Fibroblast of the aortic adventitia (primary cell): Measurements from ENCODE around the gene NKX2-2. TPM values are rescaled to one million over a fixed set of nuclear protein-coding genes. Genes with fewer than 3 reads are reported as not detected.

ENCODE experiments used
- DNase-seq: peaks from one replicate; pipeline ENCODE4 v3.0.0-alpha.2; 2010; ENCODE audit warnings: low read depth
- H3K4me3 ChIP-seq: 2 replicates; pipeline ENCODE4 v1.5.1; 2011; ENCODE audit warnings: low read depth, mild to moderate bottlenecking, control low read depth, low read length, moderate library complexity
- total RNA-seq: library from RNA; depleted of rRNA; stranded (reverse); fragments of >200 nt; gene quantifications from 2 replicates; pipeline ENCODE4 v1.2.3, GENCODE V29; 2012; ENCODE audit warnings: low replicate concordance
- TF ChIP-seq, protein P1 (sequence below): IDR thresholded peaks from 2 replicates; pipeline ENCODE4 v1.5.1; 2011; ENCODE audit warnings: mild to moderate bottlenecking, low read length, control low read depth, inconsistent platforms; ENCODE audit not compliant: insufficient read depth

Gene NKX2-2
- total RNA-seq, 1 donor = not detected

DNA sequence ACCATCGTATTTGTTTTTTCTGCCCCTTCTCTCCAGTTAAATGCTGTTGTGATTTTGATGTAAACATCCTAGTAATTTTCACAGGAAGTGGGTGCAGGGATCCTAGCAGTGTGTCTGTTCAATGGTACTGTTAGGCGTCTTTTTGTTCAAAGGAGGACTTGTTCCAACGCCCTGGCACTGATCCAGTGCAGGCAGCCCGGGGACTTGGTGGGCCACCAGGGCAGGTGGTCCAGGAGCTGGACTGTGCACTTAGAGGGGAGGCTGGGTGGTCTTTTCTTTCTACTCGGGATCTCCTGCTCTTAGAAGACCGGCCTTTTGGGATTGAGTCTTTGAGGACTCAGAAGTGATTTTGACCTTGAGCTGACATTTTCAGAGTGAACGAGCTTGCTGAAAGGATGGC is 41.1 kb upstream of the NKX2-2 start:
- DNase-seq = no peak
- TF ChIP-seq, protein P1, sequence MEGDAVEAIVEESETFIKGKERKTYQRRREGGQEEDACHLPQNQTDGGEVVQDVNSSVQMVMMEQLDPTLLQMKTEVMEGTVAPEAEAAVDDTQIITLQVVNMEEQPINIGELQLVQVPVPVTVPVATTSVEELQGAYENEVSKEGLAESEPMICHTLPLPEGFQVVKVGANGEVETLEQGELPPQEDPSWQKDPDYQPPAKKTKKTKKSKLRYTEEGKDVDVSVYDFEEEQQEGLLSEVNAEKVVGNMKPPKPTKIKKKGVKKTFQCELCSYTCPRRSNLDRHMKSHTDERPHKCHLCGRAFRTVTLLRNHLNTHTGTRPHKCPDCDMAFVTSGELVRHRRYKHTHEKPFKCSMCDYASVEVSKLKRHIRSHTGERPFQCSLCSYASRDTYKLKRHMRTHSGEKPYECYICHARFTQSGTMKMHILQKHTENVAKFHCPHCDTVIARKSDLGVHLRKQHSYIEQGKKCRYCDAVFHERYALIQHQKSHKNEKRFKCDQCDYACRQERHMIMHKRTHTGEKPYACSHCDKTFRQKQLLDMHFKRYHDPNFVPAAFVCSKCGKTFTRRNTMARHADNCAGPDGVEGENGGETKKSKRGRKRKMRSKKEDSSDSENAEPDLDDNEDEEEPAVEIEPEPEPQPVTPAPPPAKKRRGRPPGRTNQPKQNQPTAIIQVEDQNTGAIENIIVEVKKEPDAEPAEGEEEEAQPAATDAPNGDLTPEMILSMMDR = no peak
- no peak overlapping the region for H3K4me3 ChIP-seq

DNA sequence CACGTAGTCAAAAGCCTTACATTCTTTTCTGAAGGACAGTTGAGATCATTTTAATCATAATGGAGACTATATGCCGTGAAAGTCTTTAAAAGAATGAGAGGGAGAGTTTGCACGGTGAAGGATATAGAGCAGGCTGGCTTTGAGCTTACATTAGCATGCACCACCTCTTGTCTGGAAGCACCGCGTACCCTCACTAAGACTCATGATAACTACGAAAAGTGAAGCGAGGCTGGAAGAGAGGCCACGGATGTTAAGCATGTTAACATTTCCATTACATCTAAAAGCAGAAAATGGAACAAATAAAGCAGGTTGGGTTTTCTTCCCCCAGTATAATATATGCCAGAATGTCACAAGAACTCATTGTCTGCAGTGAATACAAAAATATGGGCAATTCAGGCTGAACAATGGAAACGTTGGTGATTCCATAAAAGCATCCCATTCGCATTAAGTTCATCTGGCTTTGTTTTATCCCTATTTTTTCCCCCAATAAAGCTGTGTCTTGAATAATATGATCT is 40.6 kb upstream of the NKX2-2 start:
- no peak for DNase-seq
- TF ChIP-seq, protein P1 = no peak
- no peak overlapping the region for H3K4me3 ChIP-seq

DNA sequence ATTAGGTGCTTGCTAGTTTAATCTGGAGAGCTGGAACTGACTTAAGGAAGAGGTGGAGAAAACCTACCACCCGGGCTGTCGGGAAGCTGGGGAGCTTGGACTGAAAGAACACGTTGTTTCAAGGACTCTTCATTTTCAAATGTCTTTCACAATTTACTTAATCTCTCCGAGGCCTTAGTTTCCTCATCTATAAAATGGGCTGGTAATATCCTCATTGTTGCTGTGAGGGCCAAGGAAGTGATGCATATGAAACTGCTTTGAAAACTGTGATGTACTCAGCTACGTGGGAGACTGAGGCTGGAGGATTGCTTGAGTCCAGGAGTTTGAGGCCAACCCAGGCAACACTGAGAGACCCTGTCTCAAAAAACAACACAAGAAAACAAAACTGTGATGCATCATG is 36.7 kb upstream of the NKX2-2 start:
- TF ChIP-seq, protein P1 = no peak
- DNase-seq = no peak
- H3K4me3 ChIP-seq = no peak overlapping the region

DNA sequence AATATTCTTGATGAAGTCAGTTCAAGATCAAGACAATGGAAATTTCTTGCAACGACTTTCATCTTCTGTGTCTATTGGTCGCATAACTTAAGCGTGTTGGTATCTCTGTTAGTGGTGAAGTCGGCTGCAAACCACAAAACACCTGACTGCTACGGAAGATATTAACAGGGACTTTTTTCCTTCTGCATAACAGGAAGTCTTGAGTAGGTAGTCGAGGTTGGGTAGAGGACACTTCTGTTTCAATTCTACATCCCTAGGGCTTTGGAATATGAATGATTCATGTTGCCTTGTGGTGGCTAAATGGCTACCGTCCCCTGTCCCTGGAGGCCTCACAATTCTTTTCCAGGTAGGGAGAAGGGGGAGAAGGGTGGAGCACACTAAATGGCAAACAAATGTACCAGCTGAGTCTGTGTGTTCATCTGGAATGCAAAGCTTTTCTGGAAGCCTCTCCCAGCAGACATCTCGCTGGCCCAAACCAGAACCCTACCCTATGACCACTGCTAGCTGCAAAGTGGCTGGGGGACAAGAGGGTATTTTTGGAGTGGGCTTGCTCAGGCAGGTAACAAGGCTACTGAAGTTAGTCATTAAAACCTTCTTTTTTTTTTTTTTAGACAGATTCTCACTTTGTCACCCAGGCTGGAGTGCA is 34.6 kb upstream of the NKX2-2 start:
- no peak overlapping the region for H3K4me3 ChIP-seq
- no peak for DNase-seq
- TF ChIP-seq, protein P1 = no peak

DNA sequence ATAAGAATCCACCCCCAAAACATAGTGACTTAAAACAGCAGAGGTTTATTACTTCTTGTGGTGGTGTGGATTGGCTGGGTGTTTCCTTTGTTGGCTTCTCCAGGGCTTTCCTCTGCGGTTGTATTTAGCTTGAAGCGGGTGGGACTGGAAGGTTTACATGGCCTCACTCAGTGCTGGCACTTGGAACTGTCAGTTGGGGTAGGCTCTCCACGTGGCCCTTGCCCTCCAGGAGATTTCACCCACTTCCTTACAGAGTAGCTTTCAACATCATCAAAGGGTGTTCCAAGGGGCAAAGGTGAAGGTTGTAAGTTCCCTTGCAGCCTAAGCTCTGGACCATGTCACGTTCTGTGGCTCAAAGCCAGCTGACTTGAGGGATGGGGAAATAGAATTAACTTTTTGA is 32.5 kb upstream of the NKX2-2 start:
- DNase-seq = no peak
- H3K4me3 ChIP-seq = no peak overlapping the region
- TF ChIP-seq, protein P1 = no peak

DNA sequence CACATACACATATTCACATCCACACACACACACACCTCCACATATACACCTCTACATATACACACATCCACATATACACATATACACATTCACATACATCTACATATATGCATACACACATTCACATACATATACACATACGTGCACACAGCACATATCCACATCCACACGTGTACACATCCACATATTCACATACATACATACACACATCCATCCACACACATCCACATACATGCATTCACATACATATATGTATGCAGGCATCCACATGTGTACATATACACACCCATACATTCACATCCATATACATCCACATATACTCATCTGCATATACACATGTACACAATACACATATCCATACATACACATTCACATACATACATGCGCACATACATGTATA is 25.6 kb upstream of the NKX2-2 start:
- TF ChIP-seq, protein P1 = no peak
- H3K4me3 ChIP-seq = no peak overlapping the region
- no peak for DNase-seq

DNA sequence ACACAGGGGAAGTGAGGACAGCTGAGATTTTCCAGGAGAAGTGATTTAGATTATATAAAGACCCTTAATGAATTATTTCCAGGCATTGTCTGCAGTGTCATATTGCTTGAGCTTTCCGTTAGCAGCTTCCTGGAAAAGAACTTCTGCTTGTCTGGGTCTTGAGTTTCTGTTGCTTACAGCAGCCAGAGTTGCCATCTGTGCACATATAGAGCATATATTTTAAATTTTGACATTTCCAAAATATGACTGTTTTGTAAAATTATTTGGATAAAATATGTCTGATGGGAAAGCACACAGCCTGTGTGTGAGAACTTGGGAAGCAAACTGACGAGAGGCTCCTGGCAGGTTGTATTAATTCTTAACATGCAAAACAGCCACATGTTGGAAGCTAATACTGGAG is 21.0 kb upstream of the NKX2-2 start:
- H3K4me3 ChIP-seq = no peak overlapping the region
- no peak for DNase-seq
- TF ChIP-seq, protein P1 = no peak
